Measurements from ENCODE around the gene SLC45A2. TPM values are rescaled to one million over a fixed set of nuclear protein-coding genes. Genes with fewer than 3 reads are reported as not detected.
"Not testable (repeated sequence)": the region's sequence is repeated elsewhere in the genome, so short reads cannot be mapped to it uniquely, and the experiment has no call there.

The SLC45A2 gene, protein sequence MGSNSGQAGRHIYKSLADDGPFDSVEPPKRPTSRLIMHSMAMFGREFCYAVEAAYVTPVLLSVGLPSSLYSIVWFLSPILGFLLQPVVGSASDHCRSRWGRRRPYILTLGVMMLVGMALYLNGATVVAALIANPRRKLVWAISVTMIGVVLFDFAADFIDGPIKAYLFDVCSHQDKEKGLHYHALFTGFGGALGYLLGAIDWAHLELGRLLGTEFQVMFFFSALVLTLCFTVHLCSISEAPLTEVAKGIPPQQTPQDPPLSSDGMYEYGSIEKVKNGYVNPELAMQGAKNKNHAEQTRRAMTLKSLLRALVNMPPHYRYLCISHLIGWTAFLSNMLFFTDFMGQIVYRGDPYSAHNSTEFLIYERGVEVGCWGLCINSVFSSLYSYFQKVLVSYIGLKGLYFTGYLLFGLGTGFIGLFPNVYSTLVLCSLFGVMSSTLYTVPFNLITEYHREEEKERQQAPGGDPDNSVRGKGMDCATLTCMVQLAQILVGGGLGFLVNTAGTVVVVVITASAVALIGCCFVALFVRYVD
- under 1 TPM in 1 of 2 experiments, not detected in 1; 0.27 TPM for total RNA-seq

DNA sequence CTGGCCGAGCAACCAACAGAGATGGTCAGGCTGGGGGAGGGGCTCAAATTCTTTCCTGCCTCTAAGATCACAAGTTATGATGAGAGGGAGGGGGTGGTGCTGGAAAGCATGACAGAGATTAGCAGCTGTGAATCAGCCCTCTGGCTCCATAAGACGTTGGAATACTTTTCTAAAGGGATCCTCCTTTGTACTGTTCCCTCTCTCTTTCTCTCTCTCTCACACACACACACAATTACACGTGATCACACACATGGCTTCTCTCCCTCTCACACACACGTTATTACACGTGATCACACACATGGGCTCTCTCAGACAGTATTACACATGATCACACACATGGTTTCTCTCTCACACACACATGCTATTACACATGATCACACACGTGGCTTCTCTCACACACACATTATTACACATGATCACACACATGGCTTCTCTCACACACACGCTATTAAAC lies at the start of gene SLC45A2:
TSS of gene SLC45A2 (minus strand) at position 23 of the 454 bp plus-strand sequence. CDS start 110 bp downstream, outside the sequence.
- CTCF ChIA-PET = no interaction called here
- POLR2A ChIA-PET = no interaction called here

DNA sequence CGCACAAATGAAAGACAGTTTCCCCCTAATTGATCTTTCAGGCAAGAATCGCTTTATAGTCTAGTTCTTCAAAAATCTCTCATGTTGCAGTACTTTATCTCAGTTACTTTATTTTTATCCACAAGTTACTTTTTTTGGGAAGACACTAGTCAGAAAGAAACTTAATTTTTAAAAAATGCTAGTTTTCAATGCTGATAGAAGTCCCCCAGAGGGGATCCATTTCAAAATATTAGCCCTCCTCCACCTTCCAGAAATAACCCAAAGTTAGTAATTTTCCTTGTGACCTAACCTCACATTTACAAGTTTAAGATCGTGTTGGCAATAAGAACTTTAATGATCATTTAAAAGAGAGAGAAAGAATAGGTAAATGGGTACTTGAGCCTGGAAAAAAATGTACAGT lies 47.5 kb upstream of the SLC45A2 start:
- ChIA-PET CTCF (no interaction called here), POLR2A (no interaction called here)

DNA sequence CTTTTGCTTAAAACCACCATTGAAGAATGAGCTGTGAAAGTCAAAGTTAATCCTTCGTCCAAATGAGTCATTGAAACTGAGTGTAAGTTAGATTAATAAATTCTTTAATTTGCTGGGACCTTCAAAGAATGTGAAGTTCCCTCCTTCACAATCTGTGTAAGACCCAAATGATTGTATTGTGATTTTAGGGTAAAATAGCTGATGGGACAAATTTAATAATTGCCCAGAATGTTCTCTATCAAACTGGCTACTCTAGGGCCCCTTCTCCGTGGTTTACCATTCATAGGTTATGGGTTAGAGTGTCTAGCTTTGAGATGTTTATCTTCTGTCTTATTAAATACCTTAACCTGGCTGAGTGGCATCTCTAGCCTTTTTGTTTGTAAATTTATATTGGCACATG lies 46.6 kb upstream of the SLC45A2 start:
- CTCF ChIA-PET = no interaction called here
- POLR2A ChIA-PET = no interaction called here

- CTCF ChIA-PET, POLR2A ChIA-PET: not testable (repeated sequence)
Observed at GRCh38 chr5:34030585-34030984, 46.1 kb upstream of the SLC45A2 start.

DNA sequence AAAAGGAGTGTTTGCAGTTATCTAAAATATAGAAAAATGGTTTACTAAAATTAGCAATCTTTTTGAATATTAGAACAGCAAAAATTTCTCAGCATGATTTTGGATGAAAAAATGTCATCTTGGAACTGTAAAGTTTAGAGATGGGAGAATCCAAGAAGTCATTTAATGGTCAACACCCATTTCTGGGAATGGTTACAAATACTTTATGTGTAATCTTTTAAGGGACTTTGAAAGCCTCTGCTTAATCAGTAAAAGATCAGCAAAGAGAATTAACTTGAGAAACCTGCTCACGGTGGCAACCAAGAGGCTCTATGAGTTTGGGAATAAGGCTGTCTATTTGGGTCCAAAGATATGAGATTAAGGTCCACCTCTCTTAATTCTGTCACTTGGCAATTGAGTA lies 45.6 kb upstream of the SLC45A2 start:
- CTCF ChIA-PET = no interaction called here
- POLR2A ChIA-PET = no interaction called here

DNA sequence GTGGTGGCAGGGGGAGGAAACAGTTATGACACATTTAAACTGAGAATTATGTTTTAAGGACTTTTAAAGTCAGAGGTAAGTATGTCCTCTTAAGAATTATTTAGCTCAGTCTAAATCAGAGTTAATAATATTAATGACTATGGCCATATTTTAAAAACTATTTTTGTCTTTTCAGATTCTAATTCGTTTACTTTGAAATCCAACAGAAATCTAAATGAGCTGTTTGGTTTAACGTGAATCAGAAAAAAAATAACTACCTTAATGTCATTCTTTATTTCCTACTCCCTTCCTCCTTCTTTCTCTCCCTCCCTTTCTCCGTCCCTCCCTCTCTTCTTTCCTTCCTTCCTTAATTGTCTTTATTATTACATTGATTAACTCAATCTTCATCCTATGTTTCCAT lies 43.9 kb upstream of the SLC45A2 start:
- CTCF ChIA-PET = no interaction called here
- POLR2A ChIA-PET = no interaction called here

DNA sequence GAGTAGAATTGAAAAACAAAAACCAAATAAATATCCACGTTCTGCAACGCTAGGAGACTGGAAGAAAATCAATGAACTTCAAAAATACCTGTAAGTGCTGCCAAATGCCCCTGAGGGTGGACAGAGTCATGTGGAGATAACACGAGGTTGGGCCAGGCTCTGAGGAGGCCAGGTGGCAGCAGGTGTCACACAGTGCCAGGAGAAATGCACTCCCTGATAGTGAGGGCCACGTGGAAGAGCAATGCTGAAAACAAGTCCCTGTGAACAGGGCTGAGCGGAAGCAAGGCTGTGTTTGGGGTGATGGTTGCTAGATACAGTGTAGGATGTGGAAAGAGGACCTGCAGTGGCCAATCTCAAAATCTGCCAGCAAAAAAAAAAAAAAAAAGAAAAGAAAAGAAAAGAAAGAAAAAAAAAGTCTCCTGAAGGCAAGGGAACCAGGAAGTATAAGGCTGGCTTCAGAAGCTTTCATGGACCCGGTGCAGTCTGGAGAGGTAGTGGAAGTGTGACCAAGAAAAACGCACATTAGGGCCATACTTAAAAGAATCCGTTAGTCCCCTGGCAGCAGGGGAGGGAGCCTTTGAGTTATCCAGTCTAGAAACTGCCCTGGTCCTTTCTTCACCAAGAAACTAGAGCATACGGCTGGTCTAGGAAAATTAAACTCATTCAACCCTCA lies 41.7 kb upstream of the SLC45A2 start:
- POLR2A ChIA-PET = no interaction called here
- CTCF ChIA-PET = no interaction called here

- CTCF ChIA-PET = interaction anchor here (0.7 kb wide), 1 partner anchor 14 kb away, joined by 3 read pairs; the partner anchor contains the start of gene AMACR
- POLR2A ChIA-PET = no interaction called here
Observed at GRCh38 chr5:34022121-34022705, 37.7 kb upstream of the SLC45A2 start.

DNA sequence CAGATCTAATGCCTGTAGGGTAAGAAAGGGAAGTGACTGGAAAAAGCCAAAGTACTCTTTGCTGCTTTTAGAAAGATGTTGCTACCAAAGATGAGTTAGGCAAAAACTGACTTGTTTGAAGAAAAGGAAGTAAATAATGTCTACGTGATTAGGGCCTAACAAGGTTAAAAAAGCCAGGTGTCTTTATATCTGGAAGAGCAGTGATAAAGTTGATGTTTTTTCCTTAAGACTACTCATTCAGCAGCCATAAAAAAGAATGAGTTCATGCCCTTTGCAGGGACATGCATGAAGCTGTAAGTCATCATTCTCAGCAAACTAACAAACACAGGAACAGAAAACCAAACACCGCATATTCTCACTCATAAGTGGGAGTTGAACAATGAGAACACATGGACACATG lies 36.8 kb upstream of the SLC45A2 start:
- POLR2A ChIA-PET = no interaction called here
- CTCF ChIA-PET = no interaction called here

GRCh38 chr5:34020726-34021125 lies 36.2 kb upstream of the SLC45A2 start:
- ChIA-PET CTCF (no interaction called here), POLR2A (no interaction called here)

DNA sequence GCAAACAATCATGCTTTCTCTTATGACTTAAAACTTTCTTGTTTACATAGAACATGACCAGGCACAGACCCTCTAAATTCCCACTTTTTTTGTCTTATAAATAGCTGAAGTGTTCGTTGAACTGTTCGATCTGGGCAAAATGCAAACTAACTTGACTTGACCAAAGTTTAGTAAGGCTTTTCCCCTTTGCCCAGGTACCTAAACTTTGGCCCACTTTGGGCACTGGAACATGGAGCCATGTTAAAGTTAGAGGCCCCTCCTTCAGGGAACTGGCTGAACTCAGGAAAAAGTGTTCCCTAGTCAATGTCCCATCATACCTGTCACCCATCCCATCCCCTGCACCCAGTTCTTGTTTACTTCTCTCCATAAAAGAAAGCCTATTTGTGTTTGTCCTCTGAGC lies 32.8 kb upstream of the SLC45A2 start:
- ChIA-PET CTCF (interaction anchor here (1.1 to 1.2 kb wide), 2 partner anchors 17 to 19 kb away, joined by 3 to 5 read pairs; no protein-coding TSS in a partner anchor), POLR2A (no interaction called here)

DNA sequence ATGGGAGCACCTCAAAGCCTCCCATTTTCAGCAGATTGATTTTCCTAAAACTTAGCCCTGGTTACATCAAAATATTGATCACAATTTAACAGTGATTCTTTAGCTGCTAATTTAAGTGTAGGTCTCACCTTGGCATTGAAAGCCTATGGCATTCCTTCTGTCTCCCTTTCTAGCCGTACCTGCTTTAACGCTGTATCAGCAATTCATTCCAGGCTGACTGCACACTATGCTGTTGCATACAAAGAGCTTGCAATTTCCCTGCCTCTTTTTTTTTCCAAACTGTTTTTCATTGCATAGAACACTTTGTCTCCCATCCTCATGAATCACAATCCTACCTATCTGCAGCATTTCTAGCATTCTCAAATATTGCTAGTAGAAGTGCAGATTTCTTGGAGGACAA lies 32.3 kb upstream of the SLC45A2 start:
- ChIA-PET CTCF (interaction anchor here (1.1 to 1.2 kb wide), 2 partner anchors 16 to 19 kb away, joined by 3 to 5 read pairs; no protein-coding TSS in a partner anchor), POLR2A (no interaction called here)

GRCh38 chr5:34016222-34016621 lies 31.7 kb upstream of the SLC45A2 start:
- ChIA-PET CTCF (interaction anchor here (1.1 kb wide), 2 partner anchors 18 to 20 kb away, joined by 3 to 5 read pairs; no protein-coding TSS in a partner anchor), POLR2A (no interaction called here)

DNA sequence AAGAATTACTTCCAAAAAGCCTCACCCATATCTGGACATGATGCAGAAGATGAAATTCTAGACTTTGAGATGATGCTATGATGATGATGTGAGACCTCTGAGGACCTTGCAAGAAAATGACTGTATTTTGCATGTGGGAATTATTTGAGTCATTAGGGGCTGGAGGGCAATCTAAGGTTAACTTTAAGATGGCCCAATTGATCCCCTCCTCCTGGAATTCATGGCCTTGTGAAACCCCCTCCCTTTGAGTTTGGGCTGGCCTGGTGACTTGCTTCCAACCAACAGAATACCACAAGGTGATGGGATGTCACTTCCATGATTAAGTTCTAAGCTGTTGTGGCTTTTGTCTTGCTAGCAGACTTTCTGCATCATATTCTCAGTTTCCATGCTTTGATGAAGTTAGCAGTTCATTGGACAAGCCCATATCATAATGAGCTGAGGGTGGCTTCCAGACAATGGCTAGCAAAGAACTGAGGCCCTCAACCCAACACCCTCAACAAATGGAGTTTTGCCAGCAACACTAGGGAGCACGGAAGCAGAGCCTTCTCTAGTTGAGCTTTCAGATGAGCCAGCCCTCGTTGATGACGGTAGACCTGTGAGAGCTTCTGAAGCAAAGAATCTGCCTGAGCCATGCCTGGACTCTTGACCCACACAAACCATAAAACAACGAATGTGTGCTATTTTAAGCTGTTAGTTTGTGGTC lies 30.8 kb upstream of the SLC45A2 start:
- POLR2A ChIA-PET = no interaction called here
- CTCF ChIA-PET = interaction anchor here (0.7 to 1.1 kb wide), 2 partner anchors 19 to 81 kb away, joined by 3 read pairs; no protein-coding TSS in a partner anchor

DNA sequence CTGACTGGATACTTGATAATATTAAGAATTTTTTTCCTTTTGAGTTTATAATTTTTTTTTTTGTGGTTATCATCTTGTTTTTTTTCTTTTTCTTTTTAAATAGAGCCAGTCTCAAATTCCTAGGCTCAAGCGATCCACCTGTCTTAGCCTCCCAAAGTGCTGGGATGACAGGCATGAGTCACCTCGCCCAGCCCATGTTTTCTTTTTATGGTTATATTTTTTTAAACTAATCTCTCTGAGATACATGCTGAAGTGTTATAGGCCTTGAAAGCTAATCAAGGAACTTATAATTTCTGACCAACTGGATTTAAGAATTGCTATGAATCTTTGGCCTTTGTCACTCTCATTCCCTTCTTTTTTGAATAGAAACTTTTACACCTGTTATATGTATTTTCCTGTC lies 30.1 kb upstream of the SLC45A2 start:
- CTCF ChIA-PET = no interaction called here
- POLR2A ChIA-PET = no interaction called here

DNA sequence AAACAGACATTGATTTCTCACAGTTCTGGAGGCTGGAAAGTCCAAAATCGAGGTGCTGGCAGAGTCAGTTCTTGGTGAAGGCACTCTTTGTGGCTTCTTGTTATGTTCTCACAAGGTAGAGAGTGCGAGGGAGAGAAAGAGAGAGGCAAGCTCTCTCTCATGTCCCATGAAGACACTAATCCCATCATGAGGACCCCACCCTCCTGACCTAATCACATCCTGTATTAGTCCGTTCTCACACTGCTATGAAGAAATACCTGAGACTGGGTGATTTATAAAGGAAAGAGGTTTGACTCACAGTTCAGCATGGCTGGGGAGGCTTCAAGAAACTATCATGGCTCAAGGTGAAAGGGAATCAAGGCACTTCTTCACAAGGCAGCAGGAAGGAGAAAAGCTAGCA lies 29.1 kb upstream of the SLC45A2 start:
- ChIA-PET POLR2A (no interaction called here), CTCF (no interaction called here)

DNA sequence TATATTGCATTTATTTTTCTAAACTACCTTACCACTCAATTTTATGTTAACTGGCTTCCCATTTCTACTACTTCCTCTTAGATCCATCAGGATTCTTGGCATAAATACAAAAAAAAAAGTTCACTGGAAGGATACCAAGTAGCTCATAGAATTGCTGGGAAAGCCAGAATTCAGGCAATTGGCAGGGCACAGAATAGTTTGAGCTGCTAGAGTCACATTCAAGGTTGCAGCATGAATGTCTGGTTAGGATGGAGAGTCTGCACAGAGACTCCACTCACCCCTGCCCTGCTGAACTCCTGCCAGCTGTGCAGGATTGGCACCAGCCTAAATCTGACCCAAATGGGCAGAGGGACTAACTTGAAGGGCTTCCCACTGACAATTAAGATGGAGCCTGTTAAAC lies 28.3 kb upstream of the SLC45A2 start:
- POLR2A ChIA-PET = no interaction called here
- CTCF ChIA-PET = no interaction called here

GRCh38 chr5:34011536-34011935 lies 27.0 kb upstream of the SLC45A2 start:
- POLR2A ChIA-PET = no interaction called here
- CTCF ChIA-PET = no interaction called here

- CTCF ChIA-PET, POLR2A ChIA-PET: not testable (repeated sequence)
Observed at GRCh38 chr5:34010146-34010545, 25.7 kb upstream of the SLC45A2 start.

DNA sequence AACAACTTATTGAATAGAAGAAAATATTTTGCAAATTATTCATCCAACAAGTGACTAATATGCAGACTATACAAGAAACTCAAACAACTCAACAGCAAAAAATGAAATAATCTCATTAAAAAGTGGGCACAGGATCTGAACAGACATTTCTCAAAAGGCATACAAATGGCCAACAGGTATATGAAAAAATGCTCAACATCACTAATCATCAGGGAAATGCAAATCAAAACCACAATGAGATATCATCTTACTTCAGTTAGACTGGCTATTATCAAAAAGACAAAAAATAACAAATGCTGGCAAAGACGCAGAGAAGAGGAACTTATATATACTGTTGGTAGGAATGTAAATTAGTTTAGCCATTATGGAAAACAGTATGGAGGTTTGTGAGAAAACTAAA lies 25.1 kb upstream of the SLC45A2 start:
- CTCF ChIA-PET = no interaction called here

More for the DNA sequence above, 25.1 kb upstream of the SLC45A2 start:
- POLR2A ChIA-PET = no interaction called here

All from activated CD8-positive, alpha-beta memory T cell treated with anti-CD3 and anti-CD28 coated beads for 36 hours (primary cell).